SK-N-SH treated with all-trans-retinoic acid at 6 μM for 48 hours (cell line): ENCODE data around the gene LRMDA.

Experiments used
- ATAC-seq: fragments of 200-7000 bp; cut with Tn5 transposase; 3 replicates; pipeline ENCODE4 v1.9.1; 2020; ENCODE audit warnings: mild to moderate bottlenecking, moderate library complexity
- ARNTL ChIP-seq: fragments of 450-650 bp; formaldehyde crosslinking; IDR thresholded peaks from 2 replicates; pipeline ENCODE4 v1.5.0; 2020; ENCODE audit warnings: low read depth, mild to moderate bottlenecking, moderate library complexity, borderline replicate concordance
- CREB5 ChIP-seq: fragments of 250-450 bp; sonication (Bioruptor Pico); IDR thresholded peaks from 2 replicates; pipeline ENCODE4 v1.5.1; 2020; ENCODE audit warnings: low read depth, mild to moderate bottlenecking, moderate library complexity
- CSDC2 ChIP-seq: fragments of 250-450 bp; sonication (Bioruptor Pico); IDR thresholded peaks from 2 replicates; pipeline ENCODE4 v1.5.0; 2020; ENCODE audit warnings: mild to moderate bottlenecking, moderate library complexity
- ESRRG ChIP-seq: fragments of 250-450 bp; sonication (Bioruptor Pico); IDR thresholded peaks from 2 replicates; pipeline ENCODE4 v1.6.1; 2021; ENCODE audit warnings: mild to moderate bottlenecking
- GLIS3 ChIP-seq: fragments of 250-450 bp; sonication (Bioruptor Pico); IDR thresholded peaks from 2 replicates; pipeline ENCODE4 v1.5.0; 2020; ENCODE audit warnings: mild to moderate bottlenecking, moderate library complexity
- ISL1 ChIP-seq: fragments of 250-450 bp; sonication (Bioruptor Pico); IDR thresholded peaks from 2 replicates; pipeline ENCODE4 v2.1.2; 2022; ENCODE audit warnings: mild to moderate bottlenecking, moderate library complexity
- OSR1 ChIP-seq: fragments of 250-450 bp; sonication (Bioruptor Pico); IDR thresholded peaks from 2 replicates; pipeline ENCODE4 v1.8.0; 2022; ENCODE audit warnings: moderate library complexity, mild to moderate bottlenecking, inconsistent platforms
- PATZ1 ChIP-seq: fragments of 250-450 bp; sonication (Bioruptor Pico); IDR thresholded peaks from 2 replicates; pipeline ENCODE4 v1.8.0; 2020; ENCODE audit warnings: mild to moderate bottlenecking, moderate library complexity, borderline replicate concordance
- POU6F1 ChIP-seq: fragments of 250-450 bp; sonication (Bioruptor Pico); IDR thresholded peaks from 2 replicates; pipeline ENCODE4 v1.8.0; 2021; ENCODE audit warnings: low read depth, mild to moderate bottlenecking, moderate library complexity, borderline replicate concordance
- PPARA ChIP-seq: fragments of 250-450 bp; sonication (Bioruptor Pico); IDR thresholded peaks from 2 replicates; pipeline ENCODE4 v1.5.0; 2020; ENCODE audit warnings: mild to moderate bottlenecking, borderline replicate concordance
- RARB ChIP-seq: fragments of 250-450 bp; sonication (Bioruptor Pico); IDR thresholded peaks from 2 replicates; pipeline ENCODE4 v1.8.0; 2021; ENCODE audit warnings: mild to moderate bottlenecking, moderate library complexity
- SNAI2 ChIP-seq: fragments of 250-450 bp; sonication (Bioruptor Pico); IDR thresholded peaks from 2 replicates; pipeline ENCODE4 v1.5.0; 2020; ENCODE audit warnings: mild to moderate bottlenecking, moderate library complexity
- TCF4 ChIP-seq: fragments of 250-450 bp; sonication (Bioruptor Pico); IDR thresholded peaks from 2 replicates; pipeline ENCODE4 v1.8.0; 2021; ENCODE audit warnings: mild to moderate bottlenecking, moderate library complexity, borderline replicate concordance
- TOX ChIP-seq: fragments of 250-450 bp; sonication (Bioruptor Pico); IDR thresholded peaks from 2 replicates; pipeline ENCODE4 v1.8.0; 2021; ENCODE audit warnings: mild to moderate bottlenecking, moderate library complexity, borderline replicate concordance
- TSHZ2 ChIP-seq: fragments of 250-450 bp; sonication (Bioruptor Pico); IDR thresholded peaks from 2 replicates; pipeline ENCODE4 v1.5.0; 2020; ENCODE audit warnings: mild to moderate bottlenecking, moderate library complexity
- ZC3H10 ChIP-seq: fragments of 250-450 bp; sonication (Bioruptor Pico); IDR thresholded peaks from 2 replicates; pipeline ENCODE4 v1.5.1; 2021; ENCODE audit warnings: mild to moderate bottlenecking, moderate library complexity
- ZFP3 ChIP-seq: fragments of 250-450 bp; sonication (Bioruptor Pico); IDR thresholded peaks from 2 replicates; pipeline ENCODE4 v1.5.0; 2020; ENCODE audit warnings: mild to moderate bottlenecking, moderate library complexity
- ZFP30 ChIP-seq: fragments of 450-650 bp; formaldehyde crosslinking; IDR thresholded peaks from 2 replicates; pipeline ENCODE4 v1.5.0; 2022; ENCODE audit warnings: mild to moderate bottlenecking, moderate library complexity
- ZNF565 ChIP-seq: fragments of 450-650 bp; formaldehyde crosslinking; conservative IDR thresholded peaks from 2 replicates; pipeline ENCODE4 v1.5.0; 2020; ENCODE audit warnings: low read depth, mild to moderate bottlenecking, moderate library complexity
- ZNF70 ChIP-seq: fragments of 450-650 bp; formaldehyde crosslinking; IDR thresholded peaks from 2 replicates; pipeline ENCODE4 v1.5.0; 2020; ENCODE audit warnings: mild to moderate bottlenecking, moderate library complexity
- ZNF8 ChIP-seq: fragments of 450-650 bp; formaldehyde crosslinking; IDR thresholded peaks from 2 replicates; pipeline ENCODE4 v1.5.0; 2020; ENCODE audit warnings: mild to moderate bottlenecking, moderate library complexity

LRMDA gene

GRCh38 chr10:75972491-75973276, 541.3 kb downstream of the LRMDA start:
- TF ChIP-seq ZFP3 (CRISPR knock-in tag) = no peak
- no peak for TF ChIP-seq TSHZ2 (CRISPR knock-in tag)
- no peak for TF ChIP-seq GLIS3 (CRISPR knock-in tag)
- TF ChIP-seq OSR1 (CRISPR knock-in tag) = no peak
- TF ChIP-seq ZNF8 = no peak
- no peak for TF ChIP-seq ISL1 (CRISPR knock-in tag)
- TF ChIP-seq CSDC2 (CRISPR knock-in tag) = no peak
- no peak for TF ChIP-seq TOX (CRISPR knock-in tag)
- TF ChIP-seq TCF4 (CRISPR knock-in tag) = no peak
- no peak for TF ChIP-seq PATZ1 (CRISPR knock-in tag)
- TF ChIP-seq ARNTL (CRISPR knock-in tag) = no peak
- no peak for TF ChIP-seq RARB (CRISPR knock-in tag)
- no peak for TF ChIP-seq ZFP30
- TF ChIP-seq PPARA (CRISPR knock-in tag) = no peak
- TF ChIP-seq ESRRG (CRISPR knock-in tag) = no peak
- no peak for ATAC-seq

GRCh38 chr10:75974080-75974479, 542.7 kb downstream of the LRMDA start:
- TF ChIP-seq ZC3H10 (CRISPR knock-in tag) (no peak), ISL1 (CRISPR knock-in tag) (no peak), ZFP30 (no peak)
- ATAC-seq = no peak

GRCh38 chr10:75976681-75977080, 545.3 kb downstream of the LRMDA start:
- ATAC-seq = no peak
- TF ChIP-seq CREB5 (CRISPR knock-in tag) = no peak
- no peak for TF ChIP-seq RARB (CRISPR knock-in tag)
- TF ChIP-seq ESRRG (CRISPR knock-in tag) = no peak
- no peak for TF ChIP-seq TOX (CRISPR knock-in tag)
- TF ChIP-seq TCF4 (CRISPR knock-in tag) = no peak
- TF ChIP-seq ZNF70 = no peak
- no peak for TF ChIP-seq OSR1 (CRISPR knock-in tag)
- TF ChIP-seq ISL1 (CRISPR knock-in tag) = no peak
- TF ChIP-seq PPARA (CRISPR knock-in tag) = no peak
- TF ChIP-seq ZFP3 (CRISPR knock-in tag) = no peak
- TF ChIP-seq ZFP30 = no peak
- TF ChIP-seq TSHZ2 (CRISPR knock-in tag) = no peak
- TF ChIP-seq ZC3H10 (CRISPR knock-in tag) = no peak
- TF ChIP-seq POU6F1 = no peak
- TF ChIP-seq ZNF565 = no peak
- no peak for TF ChIP-seq CSDC2 (CRISPR knock-in tag)
- TF ChIP-seq SNAI2 (CRISPR knock-in tag) = no peak
- TF ChIP-seq GLIS3 (CRISPR knock-in tag) = no peak
- TF ChIP-seq, all 23 proteins: peak for 0
